ENCODE results near the gene PINLYP. TPM values are rescaled to one million over a fixed set of nuclear protein-coding genes. Genes with fewer than 3 reads are reported as not detected.
A peak's percentile ranks its signal among the peaks of the same experiment; 100 is the strongest.

Gene PINLYP
- total and polyA plus RNA-seq, 9 of the 15 experiments (the other 6 are each of a cell fraction or from before 2014, with no cell fraction given), result 1.00 to 6.7 (median 2.2) TPM

GRCh38 chr19:43560687-43561086 is 14.9 kb upstream of the PINLYP start (continued):
- no peak for TF ChIP-seq GTF2A2 (tag; IDR thresholded peaks at IDR 0.05)
- peak; percentile 51; the same call in 1 of the 2 replicates for TF ChIP-seq JUND (IDR thresholded peaks at IDR 0.05; ENCODE audit: borderline replicate concordance, low read depth, low read length)
- TF ChIP-seq JUND (tag; IDR thresholded peaks at IDR 0.05; ENCODE audit: borderline replicate concordance, low read depth, low read length), result no peak; the same call in 2 of the 3 replicates
- TF ChIP-seq MAX (CRISPR knock-in tag; IDR thresholded peaks at IDR 0.05), result peak; percentile 19; the same call in 1 of the 2 replicates
- TF ChIP-seq ZNF444 (CRISPR knock-in tag; IDR thresholded peaks at IDR 0.05), result no peak
- TF ChIP-seq NR2C1 (IDR thresholded peaks at IDR 0.05), result peak; percentile 57
- TF ChIP-seq NR2C1 (tag; IDR thresholded peaks at IDR 0.05), result no peak
- no peak for TF ChIP-seq MBD1 (CRISPR knock-in tag; IDR thresholded peaks at IDR 0.05)
- no peak for TF ChIP-seq BCLAF1 (IDR thresholded peaks at IDR 0.05; ENCODE audit: borderline replicate concordance in 1 of 2, control insufficient read depth in 1 of 2, low read depth in 2 of 2, low read length in 1 of 2)
- TF ChIP-seq CREM (IDR thresholded peaks at IDR 0.05; ENCODE audit: low read depth), result 0 out of 2 replicates have a peak, but pooled peaks have one; percentile 27
- no peak for TF ChIP-seq ARHGAP35 (IDR thresholded peaks at IDR 0.05; ENCODE audit: partially characterized antibody)
- TF ChIP-seq, protein P1, sequence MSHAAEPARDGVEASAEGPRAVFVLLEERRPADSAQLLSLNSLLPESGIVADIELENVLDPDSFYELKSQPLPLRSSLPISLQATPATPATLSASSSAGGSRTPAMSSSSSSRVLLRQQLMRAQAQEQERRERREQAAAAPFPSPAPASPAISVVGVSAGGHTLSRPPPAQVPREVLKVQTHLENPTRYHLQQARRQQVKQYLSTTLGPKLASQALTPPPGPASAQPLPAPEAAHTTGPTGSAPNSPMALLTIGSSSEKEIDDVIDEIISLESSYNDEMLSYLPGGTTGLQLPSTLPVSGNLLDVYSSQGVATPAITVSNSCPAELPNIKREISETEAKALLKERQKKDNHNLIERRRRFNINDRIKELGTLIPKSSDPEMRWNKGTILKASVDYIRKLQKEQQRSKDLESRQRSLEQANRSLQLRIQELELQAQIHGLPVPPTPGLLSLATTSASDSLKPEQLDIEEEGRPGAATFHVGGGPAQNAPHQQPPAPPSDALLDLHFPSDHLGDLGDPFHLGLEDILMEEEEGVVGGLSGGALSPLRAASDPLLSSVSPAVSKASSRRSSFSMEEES (CRISPR knock-in tag; IDR thresholded peaks at IDR 0.05), result no peak
- TF ChIP-seq ZKSCAN3 (CRISPR knock-in tag; IDR thresholded peaks at IDR 0.05), result no peak
- TF ChIP-seq, protein P2, sequence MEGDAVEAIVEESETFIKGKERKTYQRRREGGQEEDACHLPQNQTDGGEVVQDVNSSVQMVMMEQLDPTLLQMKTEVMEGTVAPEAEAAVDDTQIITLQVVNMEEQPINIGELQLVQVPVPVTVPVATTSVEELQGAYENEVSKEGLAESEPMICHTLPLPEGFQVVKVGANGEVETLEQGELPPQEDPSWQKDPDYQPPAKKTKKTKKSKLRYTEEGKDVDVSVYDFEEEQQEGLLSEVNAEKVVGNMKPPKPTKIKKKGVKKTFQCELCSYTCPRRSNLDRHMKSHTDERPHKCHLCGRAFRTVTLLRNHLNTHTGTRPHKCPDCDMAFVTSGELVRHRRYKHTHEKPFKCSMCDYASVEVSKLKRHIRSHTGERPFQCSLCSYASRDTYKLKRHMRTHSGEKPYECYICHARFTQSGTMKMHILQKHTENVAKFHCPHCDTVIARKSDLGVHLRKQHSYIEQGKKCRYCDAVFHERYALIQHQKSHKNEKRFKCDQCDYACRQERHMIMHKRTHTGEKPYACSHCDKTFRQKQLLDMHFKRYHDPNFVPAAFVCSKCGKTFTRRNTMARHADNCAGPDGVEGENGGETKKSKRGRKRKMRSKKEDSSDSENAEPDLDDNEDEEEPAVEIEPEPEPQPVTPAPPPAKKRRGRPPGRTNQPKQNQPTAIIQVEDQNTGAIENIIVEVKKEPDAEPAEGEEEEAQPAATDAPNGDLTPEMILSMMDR (IDR thresholded peaks at IDR 0.05 in 2 of 3, conservative IDR thresholded peaks at IDR 0.05 in 1 of 3; ENCODE audit: insufficient read depth in 2 of 3, low read depth in 1 of 3, low read length in 3 of 3), result peak; percentile 52 to 75 (median 54); a peak in 5 of 6 replicates
- peak; percentile 88 for TF ChIP-seq CTCFL (IDR thresholded peaks at IDR 0.05; ENCODE audit: borderline replicate concordance, insufficient read depth, low read depth, low read length, poor library complexity, severe bottlenecking)

Measured in K562 (cell line).